Gastrocnemius medialis (tissue), 4 donors: ENCODE results near the gene S100A10.

Experiments used
- POLR2A ChIP-seq, 2 donors: fragments of 450-650 bp; IDR thresholded peaks; one replicate each; pipeline ENCODE4 v1.6.1; 2017; ENCODE audit warnings: antibody characterized with exemption in 2 of 2, mild to moderate bottlenecking in 2 of 2, moderate library complexity in 2 of 2
- TF ChIP-seq, protein P1 (sequence below), 5 experiments: fragments of 450-650 bp in 3 of 5; fragments of 200-600 bp in 2 of 5; sonication (generic) in 2 of 5; IDR thresholded peaks in 4 of 5; conservative IDR thresholded peaks in 1 of 5; 1 replicate in 4 of 5; 2 replicates in 1 of 5; pipeline ENCODE4 v1.5.1; 2016 to 2019; ENCODE audit warnings: antibody characterized with exemption in 5 of 5, mild to moderate bottlenecking in 3 of 5, moderate library complexity in 3 of 5

DNA sequence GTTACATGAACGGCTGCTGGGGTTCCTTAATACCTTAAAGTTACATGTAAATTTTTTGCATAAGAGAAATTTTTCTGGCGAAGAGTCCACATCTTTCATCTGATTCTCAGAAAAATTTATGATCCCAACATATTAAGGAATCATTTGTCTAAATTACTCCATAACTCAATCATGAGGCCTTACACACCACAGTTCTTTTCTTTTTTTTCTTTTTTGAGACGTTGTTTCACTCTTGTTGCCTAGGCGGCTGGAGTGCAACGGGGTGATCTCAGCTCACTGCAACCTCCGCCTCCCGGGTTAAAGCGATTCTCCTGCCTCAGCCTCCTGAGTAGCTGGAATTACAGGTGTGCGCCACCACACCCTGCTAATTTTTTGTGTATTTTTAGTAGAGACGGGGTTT is 45.2 kb upstream of the S100A10 start:
- TF ChIP-seq, protein P1, sequence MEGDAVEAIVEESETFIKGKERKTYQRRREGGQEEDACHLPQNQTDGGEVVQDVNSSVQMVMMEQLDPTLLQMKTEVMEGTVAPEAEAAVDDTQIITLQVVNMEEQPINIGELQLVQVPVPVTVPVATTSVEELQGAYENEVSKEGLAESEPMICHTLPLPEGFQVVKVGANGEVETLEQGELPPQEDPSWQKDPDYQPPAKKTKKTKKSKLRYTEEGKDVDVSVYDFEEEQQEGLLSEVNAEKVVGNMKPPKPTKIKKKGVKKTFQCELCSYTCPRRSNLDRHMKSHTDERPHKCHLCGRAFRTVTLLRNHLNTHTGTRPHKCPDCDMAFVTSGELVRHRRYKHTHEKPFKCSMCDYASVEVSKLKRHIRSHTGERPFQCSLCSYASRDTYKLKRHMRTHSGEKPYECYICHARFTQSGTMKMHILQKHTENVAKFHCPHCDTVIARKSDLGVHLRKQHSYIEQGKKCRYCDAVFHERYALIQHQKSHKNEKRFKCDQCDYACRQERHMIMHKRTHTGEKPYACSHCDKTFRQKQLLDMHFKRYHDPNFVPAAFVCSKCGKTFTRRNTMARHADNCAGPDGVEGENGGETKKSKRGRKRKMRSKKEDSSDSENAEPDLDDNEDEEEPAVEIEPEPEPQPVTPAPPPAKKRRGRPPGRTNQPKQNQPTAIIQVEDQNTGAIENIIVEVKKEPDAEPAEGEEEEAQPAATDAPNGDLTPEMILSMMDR (IDR thresholded peaks at IDR 0.05 in 4 of 5, conservative IDR thresholded peaks at IDR 0.05 in 1 of 5), result no peak
- no peak for TF ChIP-seq POLR2A (IDR thresholded peaks at IDR 0.05)
